Peyer's patch (tissue), 4 donors: ENCODE results near the gene ATP6AP1.

Source experiments
- CTCF ChIP-seq, 6 experiments: fragments of 450-650 bp in 4 of 6; fragments of 200-600 bp in 2 of 6; sonication (generic) in 1 of 6; IDR thresholded peaks; one replicate each; pipeline ENCODE4 v1.5.1; 2017 to 2019; ENCODE audit warnings: antibody characterized with exemption in 6 of 6, mild to moderate bottlenecking in 3 of 6, moderate library complexity in 1 of 6
- POLR2A ChIP-seq, 2 donors: fragments of 450-650 bp; IDR thresholded peaks; one replicate each; pipeline ENCODE4 v1.5.1; 2017; ENCODE audit warnings: antibody characterized with exemption in 2 of 2, mild to moderate bottlenecking in 2 of 2, moderate library complexity in 2 of 2

GRCh38 chrX:154428176-154429171 lies at the start of gene ATP6AP1:
- TF ChIP-seq POLR2A (IDR thresholded peaks at IDR 0.05): peak; percentile 56 to 59
- TF ChIP-seq CTCF (IDR thresholded peaks at IDR 0.05): no peak
